Spleen (tissue), 7 donors: ENCODE data around the gene GALNT13.

Experiments
- CTCF ChIP-seq, 11 experiments: fragments of 200-600 bp in 7 of 11; fragments of 450-650 bp in 4 of 11; sonication (generic) in 4 of 11; IDR thresholded peaks in 8 of 11; conservative IDR thresholded peaks in 3 of 11; 1 replicate in 7 of 11; 2 replicates in 4 of 11; pipeline versions ENCODE4 v1.4.0 to v1.8.0; 2016 to 2021; ENCODE audit warnings: antibody characterized with exemption in 11 of 11, inconsistent platforms in 4 of 11, mild to moderate bottlenecking in 1 of 11
- POLR2A ChIP-seq, 3 donors: fragments of 450-650 bp; IDR thresholded peaks; one replicate each; pipeline ENCODE4 v1.5.1; 2017; ENCODE audit warnings: antibody characterized with exemption in 3 of 3, mild to moderate bottlenecking in 1 of 3
- POLR2AphosphoS5 ChIP-seq, 3 donors: sonication (generic); formaldehyde crosslinking; IDR thresholded peaks; one replicate each; pipeline ENCODE4 v1.5.1; 2017; ENCODE audit warnings: antibody characterized with exemption in 3 of 3
- donor health status: DM: no; HTN: no; CAD: no; lungs with moderate emphysema.
- donor health status: DM: no; HTN: no; CAD: no.
- donor health status: DM: no; HTN: no; CAD: no.

GRCh38 chr2:153858250-153858649, 13.5 kb upstream of the GALNT13 start:
- TF ChIP-seq CTCF (IDR thresholded peaks at IDR 0.05 in 8 of 11, conservative IDR thresholded peaks at IDR 0.05 in 3 of 11) (no peak), POLR2AphosphoS5 (IDR thresholded peaks at IDR 0.05) (no peak), POLR2A (IDR thresholded peaks at IDR 0.05) (no peak)
